Stimulated activated CD8-positive, alpha-beta memory T cell treated with anti-CD3 and anti-CD28 coated beads, Interleukin-7, amount 100 ng/mL, for 4 hours (primary cell): ENCODE results near the gene DNAJC21.
A peak's percentile ranks its signal among the peaks of the same experiment; 100 is the strongest.
"Not testable (repeated sequence)": the region's sequence is repeated elsewhere in the genome, so short reads cannot be mapped to it uniquely, and the experiment has no call there.

Source experiments
- DNase-seq, 2 donors: peaks; one replicate each; pipeline ENCODE4 v3.0.0-alpha.2; 2020; ENCODE audit warnings: low read depth in 2 of 2

The DNAJC21 gene

DNA sequence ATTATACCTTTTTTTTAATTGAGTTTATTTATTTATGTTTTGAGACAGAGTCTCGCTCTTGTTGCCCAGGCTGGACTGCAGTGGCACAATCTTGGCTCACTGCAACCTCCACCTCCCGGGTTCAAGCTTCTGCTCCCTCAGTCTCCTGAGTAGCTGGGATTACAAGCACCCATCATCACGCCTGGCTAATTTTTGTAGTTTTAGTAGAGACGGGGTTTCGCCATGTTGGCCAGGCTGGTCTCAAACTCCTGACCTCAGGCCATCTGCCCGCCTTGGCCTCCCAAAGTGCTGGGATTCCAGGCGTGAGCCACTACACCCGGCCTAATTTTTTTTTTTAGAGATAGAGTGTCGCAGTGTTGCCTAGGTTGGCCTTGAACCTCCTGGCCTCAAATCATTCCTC is 6.1 kb upstream of the DNAJC21 start:
- not testable (repeated sequence) for DNase-seq

DNA sequence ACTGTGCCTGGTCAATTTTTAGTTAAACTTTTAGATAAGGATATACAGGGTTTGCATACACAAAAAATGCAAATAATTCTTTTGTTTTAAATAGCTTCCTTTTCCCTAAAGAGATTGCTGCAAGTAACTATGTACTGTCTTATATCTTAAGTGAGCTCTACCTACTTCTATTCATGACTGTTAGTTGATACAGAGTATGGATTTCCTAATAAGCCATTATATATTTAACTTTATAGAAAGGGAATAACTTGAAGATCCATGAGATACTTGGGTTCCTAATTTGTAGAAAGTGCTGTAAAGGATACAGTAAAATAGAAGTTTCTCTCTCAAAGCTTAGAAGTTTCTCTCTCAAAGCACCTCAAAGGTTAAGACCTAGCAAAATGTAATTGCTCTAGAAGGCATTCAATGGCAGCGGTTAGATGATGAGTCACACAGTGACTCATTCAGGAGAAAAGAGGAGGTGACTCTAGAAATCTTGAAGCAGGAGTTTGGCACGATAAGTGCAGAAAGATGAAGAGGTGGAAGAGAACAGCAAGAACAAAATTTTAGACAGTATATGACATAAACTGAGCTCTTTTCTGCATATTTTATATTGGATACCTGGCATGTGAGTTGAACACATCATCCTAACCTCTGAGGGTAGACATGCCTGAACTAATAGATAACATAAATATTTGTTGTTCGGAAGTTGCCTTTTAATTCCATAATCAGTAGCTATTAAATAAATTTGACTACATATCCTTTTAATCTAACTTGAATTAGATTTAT is 5.5 kb upstream of the DNAJC21 start:
- peak in 1 of 2 donors; percentile 12 for DNase-seq

DNA sequence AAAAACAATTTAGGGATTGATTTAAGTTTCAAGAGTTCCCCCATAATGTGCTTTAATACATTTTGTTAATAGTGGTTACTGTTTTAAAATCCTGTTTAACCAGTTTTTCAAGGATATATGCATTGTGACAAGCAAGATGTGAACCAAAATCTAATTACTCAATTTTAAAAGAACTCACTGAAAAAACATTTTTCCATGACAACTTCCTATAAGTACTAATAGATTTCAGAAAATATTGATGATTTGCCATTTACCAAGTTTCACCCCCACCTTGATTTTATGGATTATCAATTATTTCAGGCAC is 4.9 kb upstream of the DNAJC21 start:
- no peak for DNase-seq

DNA sequence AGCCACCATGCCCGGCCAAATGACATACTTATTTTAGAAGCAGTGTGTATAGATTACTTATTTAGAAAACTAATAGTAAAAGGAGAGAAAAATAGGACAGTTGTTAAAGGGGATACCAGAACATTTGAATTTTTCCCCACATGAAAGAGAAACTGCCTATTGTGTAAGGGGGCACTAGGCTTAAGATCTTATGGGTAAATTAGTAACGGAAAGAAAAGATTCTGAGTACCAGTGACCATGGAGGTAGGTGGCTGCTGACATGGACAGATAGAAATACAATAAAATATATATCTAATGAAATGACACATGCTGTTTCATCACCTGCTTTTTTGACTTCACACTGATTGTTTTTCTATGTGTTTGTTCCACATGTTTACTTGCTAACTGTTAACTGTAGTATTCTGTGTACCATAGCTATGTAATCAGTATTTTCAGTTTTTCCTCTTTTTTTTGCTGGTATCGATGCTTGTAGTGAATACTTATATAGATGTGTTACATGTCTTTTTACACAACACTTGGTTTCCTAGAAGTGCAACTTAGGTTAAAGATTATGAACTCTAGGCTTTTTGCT is 3.0 kb upstream of the DNAJC21 start:
- DNase-seq = no peak

DNA sequence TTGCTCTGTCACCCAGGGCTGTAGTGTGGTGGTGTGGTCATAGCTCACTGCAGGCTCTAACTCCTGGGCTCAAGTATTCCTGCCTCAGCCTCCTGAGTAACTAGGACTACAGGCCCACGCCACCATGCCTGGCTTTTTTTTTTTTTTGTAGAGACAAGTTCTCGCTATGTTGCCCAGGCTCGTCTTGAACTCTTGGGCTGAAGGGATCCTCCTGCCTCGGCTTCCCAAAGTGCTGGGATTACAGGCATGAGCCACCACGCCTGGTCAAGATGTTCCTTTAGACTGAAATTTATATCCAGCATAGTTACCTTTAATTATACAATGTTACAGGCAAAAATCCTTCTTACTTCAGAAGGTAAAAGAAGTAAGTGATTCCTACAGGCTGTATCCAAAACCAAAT is 1.6 kb upstream of the DNAJC21 start:
- DNase-seq = no peak

DNA sequence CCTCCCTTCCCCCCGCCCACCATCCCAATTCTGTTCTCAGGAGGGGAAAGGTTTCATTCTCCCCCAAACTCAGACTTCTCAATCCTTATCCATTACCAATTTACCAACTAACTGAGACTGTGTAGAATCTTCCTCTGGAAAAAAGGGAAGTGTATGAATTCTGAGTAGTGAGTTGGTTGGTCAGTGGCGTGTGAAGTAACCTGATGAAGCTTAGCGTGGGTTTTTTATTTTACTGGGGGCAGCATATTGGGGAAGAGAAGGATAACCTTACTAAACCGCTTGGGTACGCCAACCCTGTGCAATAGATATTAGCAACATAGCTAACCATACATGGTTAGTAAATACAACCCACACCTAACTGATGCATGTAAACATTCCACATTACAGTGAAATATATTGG is 1.1 kb upstream of the DNAJC21 start:
- DNase-seq = no peak

DNA sequence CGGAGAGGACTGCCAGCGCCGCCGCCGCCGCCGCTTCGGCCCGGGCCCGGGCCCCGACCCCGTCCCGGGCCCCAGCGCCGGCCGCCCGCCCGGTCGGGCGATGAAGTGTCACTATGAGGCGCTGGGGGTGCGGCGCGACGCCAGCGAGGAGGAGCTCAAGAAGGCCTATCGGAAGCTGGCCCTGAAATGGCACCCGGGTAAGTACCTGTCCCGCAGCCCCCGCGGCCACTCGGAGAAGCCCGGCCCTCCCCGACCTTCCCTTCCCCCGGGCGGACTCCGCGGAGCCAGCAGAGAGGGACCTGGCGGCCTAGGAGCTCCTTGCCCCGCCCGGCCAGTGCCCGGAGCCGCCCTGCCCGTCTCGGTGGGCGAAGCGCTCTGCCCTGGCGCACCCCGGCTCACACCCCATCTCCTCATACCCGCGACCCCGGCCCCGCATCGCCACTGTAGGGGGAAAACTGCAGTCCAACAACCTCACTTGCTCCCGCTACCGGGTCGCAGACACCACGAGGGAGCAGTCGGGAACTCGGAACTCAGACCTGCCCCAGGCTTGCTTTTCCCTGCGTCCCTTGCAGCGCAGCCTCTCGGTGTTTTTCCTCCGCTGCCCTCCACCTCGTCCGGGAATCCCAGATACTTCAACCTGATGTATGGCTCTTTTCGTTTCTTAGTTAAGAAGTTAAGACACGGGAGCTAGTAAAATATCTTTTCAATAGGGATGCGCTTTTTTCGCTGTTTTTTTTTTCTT is 532 bp downstream of the DNAJC21 start:
- DNase-seq = peak; percentile 57 to 70

DNA sequence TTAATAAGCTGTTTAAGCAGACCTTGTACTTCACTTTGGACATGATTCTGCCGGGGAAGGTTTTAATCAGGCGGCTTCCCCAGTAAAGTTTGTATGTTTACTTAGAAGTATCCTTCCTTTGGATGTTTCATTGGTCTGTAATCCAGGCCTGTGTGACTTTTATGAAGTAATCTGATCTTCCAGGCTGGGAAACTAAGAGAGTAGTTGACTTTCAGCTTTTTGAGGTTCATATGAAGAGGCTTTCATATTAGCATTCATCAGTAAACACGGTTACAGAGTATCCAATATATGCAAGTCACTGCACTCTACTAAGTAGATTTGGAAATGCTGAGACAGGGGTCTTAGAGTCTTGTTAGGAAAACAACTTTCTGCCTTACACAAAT is 1.1 kb downstream of the DNAJC21 start:
- no peak for DNase-seq

DNA sequence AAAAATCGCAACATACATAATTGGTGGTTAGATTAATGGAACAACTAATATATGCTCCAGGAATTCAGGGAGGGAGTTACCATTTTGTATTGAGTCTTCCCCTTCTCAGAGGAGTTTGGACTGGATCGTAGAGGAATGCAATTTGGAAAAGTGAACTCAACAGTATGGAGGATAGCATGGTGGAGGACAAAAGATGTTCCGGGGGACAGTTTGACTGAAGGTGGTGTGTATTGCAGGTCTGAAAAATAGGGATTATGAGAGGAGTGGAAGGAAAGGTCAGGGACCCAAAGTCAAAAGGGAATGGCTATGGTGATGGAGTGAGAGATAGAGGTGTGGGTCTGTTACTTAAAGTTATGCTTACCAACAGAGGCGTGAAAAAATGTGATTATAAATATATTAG is 1.5 kb downstream of the DNAJC21 start:
- no peak for DNase-seq

DNA sequence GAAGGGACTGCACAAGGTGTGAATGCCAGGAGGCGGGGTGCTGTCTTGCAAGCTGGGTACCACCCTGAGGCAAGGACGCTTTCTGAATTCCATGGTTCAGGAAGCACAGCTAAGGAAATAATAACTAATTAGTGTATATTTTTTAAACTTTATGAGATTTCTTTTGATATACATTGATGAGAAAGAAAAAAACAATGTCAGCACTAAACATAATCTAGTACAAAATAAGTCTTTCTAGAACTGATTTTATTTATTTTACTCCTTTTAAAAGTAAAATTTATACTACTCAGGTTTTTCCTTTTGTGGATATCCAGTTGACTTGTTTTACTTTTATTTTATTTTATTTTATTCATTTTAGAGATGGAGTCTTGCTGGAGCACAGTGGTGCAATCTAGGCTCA is 3.6 kb downstream of the DNAJC21 start:
- no peak for DNase-seq

DNA sequence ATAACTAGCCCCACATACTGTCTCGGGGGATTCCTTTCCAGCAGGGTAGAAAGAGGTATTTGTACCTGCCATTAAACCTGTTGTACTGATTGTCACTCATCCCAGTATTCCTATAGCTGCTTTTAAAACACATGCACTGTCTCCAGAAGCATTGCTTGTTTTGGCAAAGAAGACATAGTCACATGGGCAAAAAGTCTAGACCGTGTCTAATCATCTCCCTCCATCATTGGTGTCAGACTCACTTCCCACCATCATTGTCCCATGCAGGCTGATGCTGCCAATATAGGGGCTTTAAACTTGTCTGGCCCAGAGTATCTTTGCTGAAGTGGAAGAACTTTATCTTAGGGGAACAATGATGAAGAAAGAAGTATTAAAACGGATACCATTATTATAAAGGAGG is 12.6 kb downstream of the DNAJC21 start:
- no peak for DNase-seq

DNA sequence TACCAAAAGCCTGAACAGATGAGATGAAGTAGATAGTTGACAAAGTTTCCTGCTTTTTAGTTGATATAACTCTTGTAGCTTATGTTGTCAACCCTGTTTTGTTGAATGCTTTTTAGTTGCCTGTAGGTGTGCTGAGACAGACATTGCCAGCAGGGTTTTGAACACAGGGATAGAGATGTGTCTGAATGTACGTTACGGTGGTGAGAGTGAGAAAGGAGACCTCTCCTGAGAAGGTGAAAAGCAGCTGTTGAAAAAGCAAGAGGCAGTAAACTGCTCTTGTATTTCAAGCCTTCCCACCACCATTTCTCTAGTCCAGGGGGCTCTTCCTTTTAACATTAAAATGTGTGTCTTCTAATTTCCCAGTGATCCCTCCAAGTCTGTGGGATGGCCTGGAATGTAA is 14.7 kb downstream of the DNAJC21 start:
- no peak for DNase-seq

DNA sequence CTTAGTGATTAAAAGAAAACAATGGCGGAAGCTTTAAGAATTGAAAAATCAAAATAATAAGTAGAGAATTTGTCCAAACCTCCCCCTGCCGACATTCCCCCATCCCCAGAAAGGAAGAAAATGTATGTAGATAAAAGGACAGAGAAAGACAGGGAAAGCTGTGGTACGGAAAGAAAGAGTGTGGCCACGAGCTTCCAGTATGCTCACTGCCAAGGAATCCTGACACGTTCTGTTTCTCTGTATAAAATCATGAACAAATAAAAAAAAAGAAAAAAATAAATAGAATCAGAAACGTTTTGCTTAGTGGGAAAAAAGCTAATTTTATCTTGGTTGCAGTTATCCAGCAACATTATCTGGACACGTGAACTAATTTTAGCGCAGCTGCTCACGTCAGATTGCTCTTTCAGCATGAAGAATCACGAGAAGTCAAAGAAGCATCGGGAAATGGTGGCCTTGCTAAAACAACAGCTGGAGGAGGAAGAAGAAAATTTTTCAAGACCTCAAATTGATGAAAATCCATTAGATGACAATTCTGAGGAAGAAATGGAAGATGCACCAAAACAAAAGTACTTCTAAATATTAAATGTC is 15.2 kb downstream of the DNAJC21 start:
- no peak for DNase-seq

DNA sequence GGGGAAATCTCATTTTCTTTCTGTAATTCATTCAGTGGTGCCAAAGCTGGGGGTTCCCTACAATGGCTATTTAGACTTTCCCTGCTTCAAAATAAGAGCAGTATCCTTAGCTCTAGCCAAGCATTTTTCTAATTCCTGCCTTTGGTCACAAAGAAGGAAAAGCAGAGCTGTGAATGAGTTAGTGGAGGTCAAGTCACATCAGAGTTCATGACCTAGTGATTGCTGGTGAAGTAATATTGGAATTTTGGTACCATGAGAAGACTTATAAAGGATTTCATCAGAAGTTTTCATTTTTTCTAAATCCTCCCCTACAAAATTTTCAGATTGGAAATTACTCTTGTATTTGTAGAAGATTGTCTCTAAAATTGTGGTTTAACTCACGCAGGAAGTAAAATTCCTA is 28.0 kb downstream of the DNAJC21 start:
- no peak for DNase-seq

DNA sequence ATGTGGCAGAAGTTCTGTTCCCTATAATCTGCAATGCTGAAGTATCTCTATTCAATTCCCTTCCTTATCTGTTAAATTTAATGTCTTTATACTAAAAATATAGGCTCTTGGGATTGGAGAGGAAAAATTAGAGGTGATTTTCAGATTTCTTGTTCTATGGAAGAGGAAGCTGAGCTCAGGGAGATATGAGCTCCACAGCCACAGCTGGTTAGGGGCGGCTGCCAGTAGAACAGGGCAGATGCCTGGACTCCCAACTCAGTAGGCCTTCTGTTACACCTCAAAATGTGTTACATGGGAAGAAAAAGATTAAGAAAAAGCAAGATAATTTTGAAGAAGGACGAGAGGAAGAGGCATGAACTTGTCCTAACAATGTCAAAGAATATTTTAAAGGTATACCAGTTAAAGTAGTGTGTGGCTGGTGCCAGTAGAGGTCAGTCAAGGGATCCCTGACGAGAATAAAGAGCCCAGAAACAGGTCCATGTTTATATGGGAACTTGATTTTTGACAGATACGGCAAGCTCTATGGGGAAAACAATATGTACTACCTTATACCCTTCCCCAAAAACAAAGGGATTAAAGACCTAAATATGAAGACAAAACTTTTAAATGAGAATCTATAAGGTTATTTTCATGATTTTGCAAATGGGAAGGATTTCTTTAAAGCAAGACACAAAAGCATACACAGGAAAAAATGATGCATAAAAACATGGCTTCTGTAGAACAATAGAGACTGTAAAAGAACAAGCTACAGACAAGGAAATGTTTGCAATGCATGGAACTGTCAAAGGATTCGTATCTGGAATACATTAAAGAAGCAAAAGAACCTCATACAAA is 28.7 kb downstream of the DNAJC21 start:
- no peak for DNase-seq

DNA sequence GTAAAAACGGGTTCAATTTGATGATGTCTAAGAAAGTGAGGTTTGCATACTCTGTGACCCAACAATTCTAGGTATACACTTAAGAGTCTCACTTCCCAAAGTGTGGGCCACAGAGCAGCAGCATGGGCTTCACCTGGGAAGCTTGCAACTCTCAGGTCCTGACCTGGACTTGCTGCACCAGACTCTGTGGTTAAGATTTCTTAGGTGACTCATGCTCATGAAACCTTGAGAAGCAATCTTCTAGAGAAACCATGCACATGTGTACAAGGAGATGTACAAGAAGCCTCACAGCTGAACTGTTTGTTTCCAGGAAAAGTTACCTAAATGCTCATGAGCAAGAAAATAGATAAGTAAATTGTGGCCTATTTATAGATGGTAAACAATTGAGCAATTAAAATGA is 30.0 kb downstream of the DNAJC21 start:
- DNase-seq = no peak

DNA sequence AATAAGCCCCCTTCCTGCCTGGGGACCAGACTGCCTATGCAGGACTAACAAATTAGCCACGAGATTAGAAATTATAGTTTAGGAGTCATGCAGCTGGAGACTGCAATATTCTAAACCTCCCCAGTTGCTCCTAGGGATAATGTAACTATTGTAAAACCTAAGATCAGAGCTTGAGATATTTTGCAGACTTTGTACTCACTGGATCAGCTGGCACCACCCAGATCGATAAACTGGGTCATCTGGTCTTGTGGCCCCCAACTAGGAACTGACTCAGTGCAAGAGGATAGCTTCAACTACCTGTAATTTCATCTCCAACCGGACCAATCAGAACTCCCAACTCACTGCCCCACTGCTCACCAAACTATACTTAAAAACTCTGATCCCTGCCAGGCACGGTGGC is 38.2 kb downstream of the DNAJC21 start:
- DNase-seq = no peak

DNA sequence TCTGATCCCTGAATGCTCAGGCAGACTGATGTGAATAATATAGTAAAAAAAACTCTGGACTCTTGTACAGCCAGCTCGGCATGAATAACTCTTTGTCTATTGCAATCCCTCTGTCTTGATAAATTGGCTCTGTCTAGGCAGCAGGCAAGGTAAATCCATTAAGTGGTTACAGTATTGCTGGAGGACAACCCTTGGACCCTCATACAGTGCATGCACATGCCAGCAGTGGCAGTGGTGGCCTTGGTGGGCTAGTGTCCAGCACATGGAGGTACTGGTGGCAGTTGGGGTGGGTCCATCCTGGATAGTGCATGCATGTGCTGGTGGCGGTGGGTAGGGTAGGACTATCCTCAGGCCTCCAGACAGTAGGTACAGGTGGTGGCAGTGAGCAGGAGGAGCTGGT is 38.9 kb downstream of the DNAJC21 start:
- no peak for DNase-seq

DNA sequence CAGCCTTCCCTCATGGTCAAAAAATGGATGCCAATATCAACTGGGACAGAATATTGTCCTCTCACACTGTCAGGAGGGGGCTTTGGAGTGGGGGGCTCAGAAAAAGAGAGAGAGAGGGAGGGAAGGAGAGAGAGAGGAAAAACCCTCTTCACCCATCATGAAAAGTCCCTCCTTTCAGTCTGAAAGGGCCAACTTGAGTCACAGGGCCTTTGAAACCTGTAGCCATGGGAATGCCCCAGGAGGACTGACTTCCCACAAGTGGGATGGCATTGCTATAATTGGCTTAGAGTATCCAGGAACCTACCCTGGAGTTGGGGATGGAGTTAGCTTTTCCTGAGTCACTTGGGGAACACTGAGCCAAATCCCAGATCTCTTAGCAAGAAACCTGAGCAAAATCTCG is 41.2 kb downstream of the DNAJC21 start:
- DNase-seq = no peak

DNA sequence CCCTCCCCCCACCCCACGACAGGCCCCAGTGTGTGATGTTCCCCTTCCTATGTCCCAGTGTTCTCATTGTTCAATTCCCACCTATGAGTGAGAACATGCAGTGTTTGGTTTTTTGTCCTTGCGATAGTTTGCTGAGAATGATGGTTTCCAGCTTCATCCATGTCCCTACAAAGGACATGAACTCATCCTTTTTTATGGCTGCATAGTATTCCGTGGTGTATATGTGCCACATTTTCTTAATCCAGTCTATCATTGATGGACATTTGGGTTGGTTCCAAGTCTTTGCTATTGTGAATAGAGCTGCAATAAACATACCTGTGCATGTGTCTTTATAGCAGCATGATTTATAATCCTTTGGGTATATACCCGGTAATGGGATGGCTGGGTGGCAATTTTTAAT is 42.3 kb downstream of the DNAJC21 start:
- DNase-seq = not testable (repeated sequence)

DNA sequence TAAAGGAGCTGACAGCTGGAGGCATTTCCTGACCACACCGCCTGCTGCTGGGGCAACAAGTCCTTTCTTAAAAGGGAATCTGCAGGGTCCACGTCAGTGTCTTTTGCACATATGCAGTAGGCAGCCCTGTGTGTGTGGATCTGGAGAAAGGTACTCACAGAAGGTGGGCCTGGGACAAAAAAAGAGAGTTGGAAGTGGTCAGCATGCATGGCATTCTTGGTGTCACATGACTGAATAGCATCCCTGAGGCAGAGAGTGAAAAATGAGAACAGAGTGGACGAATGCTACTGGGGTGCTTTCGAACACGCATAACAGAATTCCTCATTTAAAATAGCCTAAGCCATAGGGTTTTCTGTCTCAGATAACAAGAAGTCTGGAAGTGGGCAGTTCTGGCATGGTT is 47.0 kb downstream of the DNAJC21 start:
- DNase-seq = no peak
